COLO829 (cell line): Measurements from ENCODE around the gene ABCA13.

Experiments
- DNase-seq: peaks from one replicate; pipeline ENCODE4 v3.0.0; 2012; ENCODE audit warnings: low spot score

ABCA13 gene

DNA sequence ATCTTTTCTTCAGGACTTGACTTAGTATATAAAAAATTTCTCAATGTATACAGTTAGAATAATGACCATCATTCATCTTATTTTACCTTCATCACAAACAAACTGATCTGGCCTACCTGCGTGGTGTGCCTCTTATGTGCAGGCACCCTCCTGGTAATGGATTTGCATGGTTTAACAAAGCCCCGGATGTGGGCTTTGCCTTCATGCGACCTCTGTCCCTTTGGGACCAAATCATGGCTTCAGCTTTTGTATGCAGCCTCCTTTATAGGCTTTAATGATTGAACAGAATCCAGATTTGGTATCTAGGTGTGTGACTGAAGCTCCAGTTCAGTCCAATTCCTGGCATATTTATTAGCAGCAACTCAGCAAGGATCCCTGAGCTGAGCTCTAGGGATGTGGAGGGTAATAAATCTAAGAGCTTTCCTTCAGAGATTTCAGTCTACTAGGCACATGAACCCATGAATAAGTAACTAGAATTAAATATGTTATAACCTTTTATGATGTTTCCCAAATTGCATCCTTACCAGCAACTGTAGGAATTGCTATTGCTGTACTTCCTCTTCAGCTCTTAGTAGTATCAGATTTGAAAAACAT, 256.9 kb downstream of the ABCA13 start:
- no peak for DNase-seq

DNA sequence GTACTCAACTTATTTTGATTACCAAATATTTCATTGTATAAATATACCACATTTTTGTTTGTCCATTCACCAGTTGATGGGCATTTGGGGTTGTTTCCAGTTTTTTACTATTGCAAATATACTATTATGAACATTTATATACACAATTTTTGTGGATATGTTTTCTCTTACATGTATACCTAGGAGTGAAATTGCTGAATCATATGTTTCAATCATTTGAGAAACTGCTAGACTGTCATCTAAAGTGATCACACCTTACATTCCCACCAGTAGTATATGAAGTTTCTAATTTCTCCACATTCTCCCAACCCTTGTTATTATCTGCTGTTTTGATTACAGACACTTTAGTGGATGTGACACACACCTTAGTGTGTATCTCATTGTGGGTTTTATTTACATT, 257.9 kb downstream of the ABCA13 start:
- DNase-seq, result no peak

GRCh38 chr7:48438206-48438605, 266.9 kb downstream of the ABCA13 start:
- no peak for DNase-seq

- no peak for DNase-seq
Measured at GRCh38 chr7:48441848-48442492, 270.7 kb downstream of the ABCA13 start.

GRCh38 chr7:48443051-48443450, 271.8 kb downstream of the ABCA13 start:
- DNase-seq, result no peak

- DNase-seq, result no peak
Measured at GRCh38 chr7:48446721-48447120, 275.5 kb downstream of the ABCA13 start.

GRCh38 chr7:48452218-48452617, 281.0 kb downstream of the ABCA13 start:
- no peak for DNase-seq

DNA sequence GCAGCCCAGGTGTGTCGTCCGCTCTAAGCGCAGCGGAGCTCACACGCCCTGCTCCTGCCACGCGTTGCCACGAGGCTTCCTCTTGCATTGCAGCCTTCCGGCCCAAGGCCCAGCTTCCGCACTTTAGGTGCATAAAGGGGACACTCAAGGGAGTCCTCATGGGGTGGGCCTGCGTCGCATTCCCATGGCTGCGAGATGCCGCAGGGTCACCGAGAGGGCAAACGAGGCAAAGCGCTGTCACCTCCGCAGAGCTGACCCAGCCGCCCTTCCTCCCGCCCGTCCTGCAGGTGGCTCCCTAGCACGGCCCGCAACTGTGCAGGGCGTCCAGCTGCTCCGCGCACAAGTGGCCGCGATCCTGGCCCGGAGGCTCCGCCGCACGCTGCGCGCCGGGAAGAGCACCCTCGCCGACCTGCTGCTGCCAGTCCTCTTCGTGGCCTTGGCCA, 283.5 kb downstream of the ABCA13 start:
- no peak for DNase-seq

GRCh38 chr7:48455363-48455762, 284.1 kb downstream of the ABCA13 start:
- DNase-seq, result no peak

- DNase-seq, result no peak
Measured at GRCh38 chr7:48458701-48459524, 287.7 kb downstream of the ABCA13 start.

- no peak for DNase-seq
Measured at GRCh38 chr7:48466713-48467112, 295.5 kb downstream of the ABCA13 start.

DNA sequence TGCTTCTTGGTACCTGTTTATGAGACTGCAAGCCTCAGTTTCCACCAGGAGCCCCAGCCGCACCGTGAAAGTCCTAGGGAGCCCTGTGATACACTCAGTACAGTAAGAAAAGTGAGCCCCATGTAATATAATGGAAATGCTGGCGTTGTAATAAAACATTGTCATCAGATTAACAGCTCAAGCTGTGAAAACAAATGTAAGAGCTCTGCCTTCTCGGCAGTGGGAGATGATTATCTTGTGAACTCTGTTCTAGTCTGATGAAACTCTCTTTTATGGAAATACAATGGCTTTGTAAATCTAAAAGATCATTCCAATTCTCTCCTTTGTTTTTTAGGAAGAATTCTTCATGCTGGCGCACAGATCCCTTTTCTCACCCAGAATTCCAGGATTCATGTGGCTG, 299.9 kb downstream of the ABCA13 start:
- no peak for DNase-seq

- DNase-seq, result no peak
Measured at GRCh38 chr7:48472640-48473039, 301.4 kb downstream of the ABCA13 start.

- no peak for DNase-seq
Measured at GRCh38 chr7:48473205-48473865, 302.1 kb downstream of the ABCA13 start.

- DNase-seq, result no peak
Measured at GRCh38 chr7:48481235-48481634, 310.0 kb downstream of the ABCA13 start.

- DNase-seq, result no peak
Measured at GRCh38 chr7:48497521-48497920, 326.3 kb downstream of the ABCA13 start.

DNA sequence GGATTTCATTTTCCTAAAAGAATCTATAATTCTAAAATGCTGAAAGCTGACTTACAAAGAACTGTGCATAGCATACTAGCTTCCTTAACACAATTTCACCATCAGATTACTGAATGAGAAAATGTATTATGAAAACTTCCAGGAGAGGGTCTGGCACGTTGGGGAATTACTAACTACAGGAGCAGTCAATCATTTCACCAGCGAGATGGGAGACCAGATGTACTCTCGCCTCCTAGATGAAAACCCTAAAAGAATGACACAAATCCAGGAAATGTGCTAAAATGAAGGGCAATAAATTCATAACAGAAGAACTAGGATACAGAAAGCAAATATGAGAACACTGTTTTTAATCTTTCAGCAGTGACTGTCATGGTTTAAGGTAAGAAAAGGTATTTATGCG, 330.8 kb downstream of the ABCA13 start:
- no peak for DNase-seq

GRCh38 chr7:48505051-48505450, 333.8 kb downstream of the ABCA13 start:
- DNase-seq, result no peak

DNA sequence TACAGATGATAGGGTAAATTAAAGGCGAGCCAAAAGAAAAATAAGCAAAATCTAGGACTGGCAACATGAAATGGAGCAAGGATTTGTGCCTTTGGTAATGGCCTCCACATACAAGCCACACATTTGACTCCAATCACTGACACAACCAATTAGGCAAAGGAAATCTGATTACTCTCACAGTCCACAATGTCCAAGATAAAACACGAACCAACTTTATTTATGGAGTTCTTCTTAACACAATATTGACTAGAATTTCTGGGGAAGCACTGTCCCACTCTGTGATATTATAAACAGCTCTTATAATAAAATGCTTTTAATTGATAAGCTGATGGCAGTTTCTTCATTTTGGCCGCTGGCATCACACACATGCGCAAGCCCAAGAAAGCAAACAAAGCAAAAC, 334.2 kb downstream of the ABCA13 start:
- no peak for DNase-seq

DNA sequence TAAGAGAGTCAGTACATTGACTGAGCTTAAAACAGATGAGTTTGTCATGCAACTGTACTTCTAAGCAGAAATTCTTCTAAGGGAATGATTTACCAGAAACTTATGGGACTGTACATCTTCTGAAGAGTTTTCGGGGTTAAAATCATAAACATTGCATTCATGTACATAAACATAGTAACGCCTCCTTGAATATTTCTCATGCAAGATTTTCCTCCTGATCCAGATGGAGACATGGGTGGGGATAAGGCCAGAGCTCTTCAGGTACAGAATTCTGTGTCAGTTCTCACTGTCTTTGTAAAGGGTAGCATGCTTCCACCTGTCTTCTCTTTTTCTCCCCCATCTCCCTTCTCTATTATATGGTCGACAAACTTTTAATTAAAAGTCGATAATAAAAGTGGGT, 335.3 kb downstream of the ABCA13 start:
- DNase-seq, result no peak

- DNase-seq, result no peak
Measured at GRCh38 chr7:48511080-48511479, 339.8 kb downstream of the ABCA13 start.

GRCh38 chr7:48512892-48513291, 341.6 kb downstream of the ABCA13 start:
- no peak for DNase-seq

- no peak for DNase-seq
Measured at GRCh38 chr7:48515171-48515570, 343.9 kb downstream of the ABCA13 start.
